Activated T-cell treated with anti-CD3 and anti-CD28 coated beads, Interleukin-2, amount 50 U/mL, for 72 hours (primary cell): ENCODE measurements around the gene RNF17. TPM values are rescaled to one million over a fixed set of nuclear protein-coding genes. Genes with fewer than 3 reads are reported as not detected.

Experiments used
- ATAC-seq, 2 donors: fragments of 150-1000 bp; cut with Tn5 transposase; replicated peaks in 1 of 2; 2 replicates each; pipeline ENCODE4 v1.10.0; 2021; ENCODE audit warnings: moderate library complexity in 2 of 2, mild to moderate bottlenecking in 1 of 2
- DNase-seq, 2 donors: peaks; one replicate each; pipeline ENCODE4 v3.0.0; 2021 to 2022; ENCODE audit warnings: mixed read lengths in 1 of 2
- H3K27ac Mint-ChIP-seq: one replicate; pipeline ENCODE4 v1.8.0; 2022; ENCODE audit warnings: mild to moderate bottlenecking, moderate library complexity, mixed read lengths
- H3K27me3 Mint-ChIP-seq: one replicate; pipeline ENCODE4 v1.8.0; 2022; ENCODE audit warnings: low read depth, mixed read lengths
- H3K36me3 Mint-ChIP-seq, 2 donors: one replicate each; pipeline ENCODE4 v1.8.0; 2022; ENCODE audit warnings: mixed read lengths in 2 of 2, mild to moderate bottlenecking in 1 of 2; ENCODE audit not compliant: insufficient read depth in 2 of 2
- H3K4me1 Mint-ChIP-seq: one replicate; pipeline ENCODE4 v1.8.0; 2022; ENCODE audit warnings: low read depth, mixed read lengths
- H3K4me3 Mint-ChIP-seq, 2 donors: one replicate each; pipeline ENCODE4 v1.8.0; 2022; ENCODE audit warnings: mild to moderate bottlenecking in 2 of 2, mixed read lengths in 2 of 2, moderate library complexity in 2 of 2
- H3K9me3 Mint-ChIP-seq, 2 donors: one replicate each; pipeline ENCODE4 v1.8.0; 2022; ENCODE audit warnings: mixed read lengths in 2 of 2
- total RNA-seq, 2 donors: library from RNA; stranded (reverse); gene quantifications; one replicate each; pipeline ENCODE4 v1.2.3, GENCODE V29; 2022

Gene RNF17
- total RNA-seq, 2 donors from 2014 or later: 0.65 TPM; not detected in 1

DNA sequence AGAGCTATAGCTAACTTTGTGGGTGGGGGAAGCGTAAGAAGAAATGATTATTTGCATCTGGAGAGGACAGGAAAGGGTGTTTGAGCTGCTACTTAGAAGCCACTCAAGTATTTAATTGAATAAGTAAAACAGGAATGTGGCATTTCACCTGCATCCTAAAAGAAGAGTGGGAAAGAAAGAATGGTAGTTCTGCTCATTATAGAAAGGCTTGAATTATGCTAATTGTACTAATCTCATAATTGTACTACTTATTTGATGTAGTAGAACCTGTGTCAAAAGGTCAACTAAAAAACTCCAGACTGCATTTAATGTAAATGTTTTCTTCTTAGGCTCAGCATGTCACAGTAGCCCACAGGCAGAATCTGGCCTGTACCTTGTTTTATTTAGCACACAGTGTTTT lies 113.6 kb downstream of the RNF17 start:
- no peak for DNase-seq
- no peaks in the 10 kb centered on the region for H3K9me3 Mint-ChIP-seq
- ATAC-seq: no peak
- no peaks in the 10 kb centered on the region for H3K4me1 Mint-ChIP-seq
- H3K27ac Mint-ChIP-seq: no peak overlapping the region
- H3K36me3 Mint-ChIP-seq: no peaks in the 10 kb centered on the region
- peaks cover 17% of the 10 kb centered on the region for H3K27me3 Mint-ChIP-seq
- H3K4me3 Mint-ChIP-seq: no peak overlapping the region

DNA sequence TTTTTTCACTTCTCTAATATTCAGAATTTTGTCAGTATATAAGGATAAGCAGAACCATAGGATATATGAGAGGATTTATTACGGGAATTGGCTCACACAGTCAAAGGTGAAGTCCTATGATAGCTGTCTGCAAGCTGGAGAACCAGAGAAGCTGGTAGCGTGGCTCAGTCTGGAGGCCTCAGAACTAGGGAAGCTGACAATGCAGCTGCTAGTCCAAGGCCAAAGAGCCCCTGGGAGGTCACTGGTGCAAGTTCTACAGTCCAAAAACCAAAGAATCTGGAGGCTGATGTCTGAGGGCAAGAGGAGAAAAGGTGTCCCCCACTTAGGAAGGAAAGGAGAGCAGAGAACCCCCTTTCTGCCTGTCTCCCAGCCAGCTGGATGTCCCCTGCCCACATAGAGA lies 114.4 kb downstream of the RNF17 start:
- Mint-ChIP-seq H3K36me3 (no peaks in the 10 kb centered on the region), H3K4me1 (no peaks in the 10 kb centered on the region), H3K27ac (no peak overlapping the region), H3K9me3 (no peaks in the 10 kb centered on the region), H3K4me3 (no peak overlapping the region), H3K27me3 (peaks cover 12% of the 10 kb centered on the region)
- no peak for ATAC-seq
- DNase-seq: no peak

DNA sequence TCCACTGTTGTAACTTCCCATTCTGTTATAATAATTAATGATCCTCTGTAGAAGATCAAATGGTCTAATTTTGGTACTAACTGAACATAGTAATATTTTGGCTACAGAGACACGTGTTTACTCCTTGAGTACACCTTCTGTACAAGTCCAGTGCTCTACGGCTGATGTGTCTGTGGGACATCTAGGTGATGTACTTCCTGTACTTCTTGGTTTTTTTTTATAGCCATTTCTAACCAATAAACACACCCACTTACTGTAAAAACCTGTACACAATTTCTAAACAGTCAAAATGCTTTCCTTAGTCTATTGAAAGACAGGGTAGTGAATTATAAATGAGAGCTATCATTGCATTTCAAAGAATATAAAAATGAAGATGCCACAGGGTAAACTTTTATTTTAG lies 118.7 kb downstream of the RNF17 start:
- ATAC-seq (no peak), DNase-seq (no peak)
- H3K27me3 Mint-ChIP-seq: no peaks in the 10 kb centered on the region
- H3K27ac Mint-ChIP-seq: no peak overlapping the region
- no peaks in the 10 kb centered on the region for H3K9me3 Mint-ChIP-seq
- H3K4me1 Mint-ChIP-seq: no peaks in the 10 kb centered on the region
- H3K4me3 Mint-ChIP-seq: no peak overlapping the region
- peaks cover 0 to 2% of the 10 kb centered on the region in 2 donors for H3K36me3 Mint-ChIP-seq

- Mint-ChIP-seq H3K27me3 (no peaks in the 10 kb centered on the region), H3K36me3 (peaks cover 0 to 12% of the 10 kb centered on the region in 2 donors), H3K4me3 (no peak overlapping the region), H3K27ac (no peak overlapping the region), H3K4me1 (no peaks in the 10 kb centered on the region), H3K9me3 (no peaks in the 10 kb centered on the region)
- DNase-seq: no peak
- ATAC-seq: no peak
Observed at GRCh38 chr13:24887759-24888158, 123.8 kb downstream of the RNF17 start.

DNA sequence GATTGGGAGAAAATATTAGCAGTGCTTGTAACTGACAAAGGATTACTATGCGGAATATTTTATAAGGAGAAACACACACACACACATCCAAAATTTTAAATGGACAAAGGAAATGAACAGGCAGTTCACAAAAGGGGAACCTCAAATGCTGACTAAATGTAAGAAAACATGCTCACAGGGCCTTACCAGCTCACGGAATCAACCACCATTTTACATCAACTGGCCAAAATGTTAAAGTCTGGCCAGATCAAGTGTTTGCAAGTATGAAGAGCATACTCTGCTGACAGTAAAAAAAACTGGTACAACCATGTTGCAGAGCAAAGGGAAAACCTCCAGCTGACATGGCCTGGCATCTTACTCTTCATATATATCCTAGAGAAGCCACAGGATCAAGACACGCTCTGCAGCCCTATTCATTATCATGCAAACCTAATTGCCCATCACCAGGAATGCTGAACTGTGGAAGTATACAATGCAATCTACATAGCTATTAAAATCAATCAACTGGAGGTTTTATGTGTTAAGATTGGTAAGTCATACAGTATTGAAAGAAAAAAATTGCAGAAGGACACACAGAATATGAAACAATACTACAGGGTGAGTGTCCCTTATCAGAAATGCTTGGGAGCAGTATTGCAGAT lies 124.4 kb downstream of the RNF17 start:
- Mint-ChIP-seq H3K4me1 (no peaks in the 10 kb centered on the region), H3K27ac (no peak overlapping the region), H3K36me3 (peaks cover 0 to 12% of the 10 kb centered on the region in 2 donors), H3K4me3 (no peak overlapping the region), H3K27me3 (no peaks in the 10 kb centered on the region), H3K9me3 (no peaks in the 10 kb centered on the region)
- DNase-seq (no peak), ATAC-seq (no peak)

DNA sequence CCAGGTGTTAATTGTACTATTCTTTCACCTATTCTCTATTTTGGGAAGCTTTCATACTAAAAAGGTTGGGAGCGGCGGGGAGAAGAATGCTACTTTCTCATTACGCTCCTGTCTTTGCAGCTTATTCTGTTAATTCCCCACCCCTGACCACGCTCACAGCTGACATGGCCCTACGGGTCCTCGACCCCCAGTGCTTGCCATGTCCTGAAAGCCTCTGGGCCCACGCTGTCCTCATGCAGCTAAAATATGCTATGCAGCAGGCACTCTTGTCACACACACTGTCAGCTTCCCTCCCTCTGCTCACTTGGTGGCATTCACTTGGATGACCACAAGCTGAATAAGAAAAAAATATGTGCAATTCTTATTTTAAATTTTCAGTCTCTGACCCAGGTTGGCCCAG lies 126.3 kb downstream of the RNF17 start:
- H3K27ac Mint-ChIP-seq: no peak overlapping the region
- no peaks in the 10 kb centered on the region for H3K27me3 Mint-ChIP-seq
- peaks cover 0 to 13% of the 10 kb centered on the region in 2 donors for H3K36me3 Mint-ChIP-seq
- ATAC-seq (no peak), DNase-seq (no peak)
- no peak overlapping the region for H3K4me3 Mint-ChIP-seq
- H3K9me3 Mint-ChIP-seq: no peaks in the 10 kb centered on the region
- H3K4me1 Mint-ChIP-seq: no peaks in the 10 kb centered on the region

GRCh38 chr13:24891476-24892108 lies 127.6 kb downstream of the RNF17 start:
- ATAC-seq (no peak), DNase-seq (no peak)
- no peaks in the 10 kb centered on the region for H3K27me3 Mint-ChIP-seq
- H3K27ac Mint-ChIP-seq: no peak overlapping the region
- H3K36me3 Mint-ChIP-seq: peaks cover 0 to 13% of the 10 kb centered on the region in 2 donors
- H3K9me3 Mint-ChIP-seq: no peaks in the 10 kb centered on the region
- no peaks in the 10 kb centered on the region for H3K4me1 Mint-ChIP-seq
- H3K4me3 Mint-ChIP-seq: no peak overlapping the region

DNA sequence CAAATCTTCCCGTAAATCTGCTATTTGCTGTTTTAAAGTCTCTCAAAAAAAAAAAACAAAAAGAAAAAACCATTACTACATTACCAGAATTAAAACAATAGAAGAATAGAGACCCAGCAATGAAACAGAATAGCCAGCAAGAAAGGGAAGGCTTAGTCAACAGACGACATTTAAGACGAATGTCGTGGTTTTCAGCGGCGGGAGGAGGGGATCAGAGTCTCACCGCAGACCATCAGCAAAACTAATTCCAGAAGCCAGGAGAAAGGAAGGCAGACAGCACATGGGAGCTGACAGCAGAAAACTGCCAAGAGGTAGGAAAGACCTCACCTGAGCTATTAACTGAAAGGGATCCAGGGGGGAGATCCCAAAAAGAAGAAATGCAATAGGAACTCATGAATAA lies 128.9 kb downstream of the RNF17 start:
- Mint-ChIP-seq H3K4me3 (no peak overlapping the region), H3K36me3 (peaks cover 0 to 13% of the 10 kb centered on the region in 2 donors), H3K27ac (no peak overlapping the region), H3K27me3 (no peaks in the 10 kb centered on the region), H3K4me1 (no peaks in the 10 kb centered on the region), H3K9me3 (no peaks in the 10 kb centered on the region)
- ATAC-seq (no peak), DNase-seq (no peak)

DNA sequence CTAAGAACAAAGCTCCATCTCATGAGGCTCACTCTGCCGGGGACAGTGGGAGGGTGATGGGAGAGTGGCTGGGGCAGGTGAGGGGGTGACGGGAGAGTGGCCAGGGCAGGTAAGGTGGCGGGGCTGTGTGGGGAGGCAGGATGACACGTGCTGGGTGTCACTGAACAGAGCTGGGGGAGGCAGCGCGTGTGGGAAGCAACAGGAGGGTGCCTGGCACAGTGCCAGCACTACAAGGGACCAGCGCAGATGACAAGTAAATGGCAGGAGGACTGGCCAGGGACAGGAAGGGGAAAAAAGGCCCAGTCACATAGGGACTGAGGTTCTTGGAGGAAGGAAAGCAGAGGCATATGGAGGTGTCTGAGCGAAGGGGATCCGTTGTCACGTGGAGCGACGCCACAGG lies 129.9 kb downstream of the RNF17 start:
- H3K4me3 Mint-ChIP-seq: no peak overlapping the region
- H3K36me3 Mint-ChIP-seq: peaks cover 0 to 10% of the 10 kb centered on the region in 2 donors

DNA sequence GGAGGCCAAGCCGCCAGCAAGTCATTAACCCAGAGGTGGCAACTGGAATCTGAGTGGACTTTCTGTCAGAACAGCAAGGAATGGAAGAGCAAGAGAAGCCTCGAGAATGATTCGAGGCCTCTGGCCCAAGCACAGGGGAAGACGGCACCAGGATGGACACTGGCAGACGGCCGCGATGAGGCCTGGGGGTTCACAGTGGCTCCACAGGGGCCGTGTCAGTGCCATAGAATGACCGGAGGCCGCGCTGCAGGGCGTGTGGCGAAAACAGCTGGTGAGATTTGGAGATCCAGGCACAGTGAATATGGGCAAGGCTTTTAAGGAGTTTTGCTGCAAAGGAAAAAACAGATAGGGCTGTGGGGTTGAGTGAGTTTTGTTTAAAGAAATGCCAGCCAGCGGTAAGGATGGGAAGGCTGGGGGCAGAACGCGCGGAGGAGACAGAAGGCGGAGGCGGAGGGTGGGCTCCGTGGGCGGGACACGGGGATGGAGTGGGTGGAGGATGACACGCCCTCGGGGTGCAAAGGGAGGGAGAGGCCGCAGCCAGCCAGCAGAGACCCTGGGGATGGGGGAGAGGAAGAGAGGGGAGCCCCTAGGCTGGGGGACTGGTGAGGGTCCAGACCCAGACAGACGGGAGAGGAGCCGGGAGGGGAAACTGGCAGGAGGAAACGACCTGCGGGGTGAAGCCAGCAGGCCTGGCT lies 130.5 kb downstream of the RNF17 start:
- Mint-ChIP-seq H3K36me3 (peaks cover 0 to 9% of the 10 kb centered on the region in 2 donors), H3K27me3 (no peaks in the 10 kb centered on the region), H3K9me3 (no peaks in the 10 kb centered on the region), H3K4me3 (no peak overlapping the region), H3K4me1 (no peaks in the 10 kb centered on the region), H3K27ac (no peak overlapping the region)
- ATAC-seq: no peak
- DNase-seq: no peak

More for the DNA sequence above, 129.9 kb downstream of the RNF17 start:
- ATAC-seq (no peak), DNase-seq (no peak)
- no peaks in the 10 kb centered on the region for H3K9me3 Mint-ChIP-seq
- no peaks in the 10 kb centered on the region for H3K27me3 Mint-ChIP-seq
- no peak overlapping the region for H3K27ac Mint-ChIP-seq
- H3K4me1 Mint-ChIP-seq: no peaks in the 10 kb centered on the region

- Mint-ChIP-seq H3K36me3 (peaks cover under 1 to 9% of the 10 kb centered on the region in 2 donors), H3K4me3 (no peak overlapping the region), H3K9me3 (no peaks in the 10 kb centered on the region), H3K4me1 (no peaks in the 10 kb centered on the region), H3K27ac (no peak overlapping the region), H3K27me3 (no peaks in the 10 kb centered on the region)
- ATAC-seq (no peak), DNase-seq (no peak)
Observed at GRCh38 chr13:24894972-24895300, 131.0 kb downstream of the RNF17 start.

- no peaks in the 10 kb centered on the region for H3K9me3 Mint-ChIP-seq
Observed at GRCh38 chr13:24896061-24896460, 132.1 kb downstream of the RNF17 start.

DNA sequence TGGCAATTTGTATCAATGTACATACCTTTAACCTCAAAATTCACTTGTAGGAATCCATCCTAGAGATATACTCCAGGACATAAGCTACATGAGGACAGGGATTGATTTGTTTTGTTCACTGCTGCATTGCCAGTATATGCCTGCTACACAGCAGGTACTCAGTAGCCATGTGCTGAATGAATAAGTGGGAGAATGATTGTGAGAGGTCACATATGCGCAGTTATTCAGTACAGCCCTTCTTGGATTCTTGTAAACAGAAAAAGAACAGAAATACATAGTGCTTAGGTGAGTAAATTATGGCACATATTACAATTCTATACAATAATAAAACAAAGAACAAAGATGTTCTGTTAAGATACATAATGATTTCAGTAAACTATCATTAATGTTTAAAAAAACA lies 133.3 kb downstream of the RNF17 start:
- Mint-ChIP-seq H3K27me3 (no peaks in the 10 kb centered on the region), H3K4me1 (no peaks in the 10 kb centered on the region), H3K4me3 (no peak overlapping the region), H3K36me3 (peaks cover 3 to 10% of the 10 kb centered on the region in 2 donors), H3K9me3 (no peaks in the 10 kb centered on the region), H3K27ac (no peak overlapping the region)
- ATAC-seq: no peak
- DNase-seq: no peak

More at GRCh38 chr13:24896061-24896460, 132.1 kb downstream of the RNF17 start:
- Mint-ChIP-seq H3K27me3 (no peaks in the 10 kb centered on the region), H3K27ac (no peak overlapping the region), H3K36me3 (peaks cover 3 to 10% of the 10 kb centered on the region in 2 donors), H3K4me1 (no peaks in the 10 kb centered on the region), H3K4me3 (no peak overlapping the region)
- ATAC-seq (no peak), DNase-seq (no peak)
